NCI-H748 (cell line): ENCODE results near the gene TLDC2.
"Not testable (repeated sequence)": the region's sequence is repeated elsewhere in the genome, so short reads cannot be mapped to it uniquely, and the experiment has no call there.

Source experiments
- DNase-seq: peaks from one replicate; lab custom pipeline; 2025; ENCODE audit not compliant: unreplicated experiment; lab: John Stamatoyannopoulos, UW

Gene TLDC2

DNA sequence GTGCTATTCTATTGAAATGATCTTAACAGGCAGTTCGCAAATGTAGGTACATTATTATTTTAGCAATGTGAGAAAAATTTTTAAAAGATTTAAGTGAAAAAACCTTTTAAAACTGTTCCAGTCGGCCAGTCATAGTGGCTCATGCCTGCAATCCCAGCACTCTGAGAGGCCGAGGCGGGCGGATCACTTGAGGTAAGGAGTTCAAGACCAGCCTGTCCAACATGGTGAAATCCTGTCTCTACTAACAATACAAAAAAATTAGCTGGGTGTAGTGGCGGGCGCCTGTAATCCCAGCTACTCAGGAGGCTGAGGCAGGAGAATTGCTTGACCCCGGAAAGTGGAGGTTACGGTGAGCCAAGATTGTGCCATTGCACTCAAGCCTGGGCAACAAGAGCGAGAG, 29.6 kb downstream of the TLDC2 start:
- DNase-seq: not testable (repeated sequence)

DNA sequence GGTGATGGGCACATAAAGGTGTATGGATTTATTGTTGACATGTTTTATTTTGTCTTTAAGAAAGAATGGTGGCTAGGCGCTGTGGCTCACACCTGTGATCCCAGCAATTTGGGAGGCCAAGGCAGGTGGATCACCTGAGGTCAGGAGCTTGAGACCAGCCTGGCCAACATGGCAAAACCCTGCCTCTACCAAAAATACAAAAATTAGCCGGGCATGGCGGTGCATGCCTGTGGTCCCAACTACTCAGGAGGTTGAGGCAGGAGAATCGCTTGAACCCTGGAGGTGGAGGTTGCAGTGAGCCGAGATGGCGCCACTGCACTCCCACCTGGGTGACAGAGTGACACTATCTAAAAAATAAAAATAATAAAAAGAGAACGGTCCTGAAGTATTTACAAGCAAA, 30.1 kb downstream of the TLDC2 start:
- DNase-seq: not testable (repeated sequence)

DNA sequence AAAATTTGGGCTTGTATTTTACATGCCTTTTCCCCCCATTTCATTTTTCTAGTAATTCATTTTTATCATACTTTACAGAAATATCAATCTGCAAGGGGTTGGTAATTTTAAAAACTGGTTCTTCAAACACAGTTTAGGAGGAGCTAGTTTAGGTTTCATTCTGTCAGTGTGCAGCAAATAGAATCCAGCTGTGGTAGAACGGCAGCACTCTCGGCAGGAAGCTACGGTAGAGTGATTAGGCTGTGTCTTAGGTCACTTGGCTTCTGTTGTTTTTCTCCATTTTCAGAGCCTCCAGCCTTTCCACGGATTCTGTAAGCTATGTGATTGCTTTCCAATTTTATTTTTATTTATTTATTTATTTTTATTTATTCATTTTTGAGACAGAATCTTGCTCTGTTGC, 32.7 kb downstream of the TLDC2 start:
- DNase-seq: no peak

DNA sequence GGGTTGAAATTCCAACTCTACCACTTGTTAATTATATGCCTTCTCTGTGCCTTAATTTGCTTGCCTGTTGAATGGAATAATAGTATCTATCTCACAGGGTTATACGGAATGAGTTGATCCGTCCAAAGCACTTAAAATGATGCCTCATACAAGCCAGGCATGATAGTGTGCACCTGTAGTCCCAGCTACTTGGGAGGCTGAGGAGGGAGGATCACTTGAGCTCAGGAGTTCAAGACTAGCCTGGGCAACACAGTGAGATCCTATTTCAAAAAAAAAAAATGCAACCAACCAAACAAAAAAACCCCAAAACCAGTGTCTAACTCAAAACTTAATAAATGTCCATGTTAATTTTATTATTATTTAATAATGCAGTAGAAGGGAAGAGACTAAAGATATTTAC, 40.3 kb downstream of the TLDC2 start:
- DNase-seq: no peak

DNA sequence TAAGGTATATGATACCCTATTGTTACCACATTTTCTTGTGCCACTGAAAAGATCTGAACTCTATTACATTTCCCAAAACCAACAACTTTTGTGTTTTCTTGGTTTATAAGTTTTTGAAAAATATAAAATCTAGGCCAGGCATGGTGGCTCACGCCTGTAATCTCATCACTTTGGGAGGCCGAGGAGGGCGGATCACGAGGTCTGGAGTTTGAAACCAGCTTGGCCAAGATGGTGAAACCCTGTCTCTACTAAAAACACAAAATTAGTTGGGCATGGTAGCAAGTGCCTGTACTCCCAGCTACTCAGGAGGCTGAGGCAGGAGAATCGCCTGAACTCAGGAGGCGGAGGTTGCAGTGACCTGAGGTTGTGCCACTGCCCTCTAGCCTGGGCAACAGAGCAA, 41.3 kb downstream of the TLDC2 start:
- no peak for DNase-seq

DNA sequence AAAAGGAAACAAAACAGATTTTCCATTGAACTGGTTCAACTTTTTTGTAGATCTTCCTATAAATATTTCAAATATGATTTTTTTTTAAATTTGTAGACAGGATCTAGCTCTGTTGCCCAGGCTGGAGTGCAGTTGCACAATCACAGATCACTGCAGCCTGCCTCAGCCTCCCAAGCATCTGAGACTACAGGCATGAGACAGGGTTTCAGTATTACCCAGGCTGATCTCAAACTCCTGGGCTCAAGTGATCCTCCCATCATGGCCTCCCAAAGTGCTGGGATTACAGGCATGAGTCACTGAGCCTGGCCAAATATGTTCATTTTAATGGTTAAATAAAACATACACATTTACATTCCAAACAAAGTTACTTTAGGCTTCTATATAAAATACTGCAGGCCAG, 42.0 kb downstream of the TLDC2 start:
- no peak for DNase-seq

DNA sequence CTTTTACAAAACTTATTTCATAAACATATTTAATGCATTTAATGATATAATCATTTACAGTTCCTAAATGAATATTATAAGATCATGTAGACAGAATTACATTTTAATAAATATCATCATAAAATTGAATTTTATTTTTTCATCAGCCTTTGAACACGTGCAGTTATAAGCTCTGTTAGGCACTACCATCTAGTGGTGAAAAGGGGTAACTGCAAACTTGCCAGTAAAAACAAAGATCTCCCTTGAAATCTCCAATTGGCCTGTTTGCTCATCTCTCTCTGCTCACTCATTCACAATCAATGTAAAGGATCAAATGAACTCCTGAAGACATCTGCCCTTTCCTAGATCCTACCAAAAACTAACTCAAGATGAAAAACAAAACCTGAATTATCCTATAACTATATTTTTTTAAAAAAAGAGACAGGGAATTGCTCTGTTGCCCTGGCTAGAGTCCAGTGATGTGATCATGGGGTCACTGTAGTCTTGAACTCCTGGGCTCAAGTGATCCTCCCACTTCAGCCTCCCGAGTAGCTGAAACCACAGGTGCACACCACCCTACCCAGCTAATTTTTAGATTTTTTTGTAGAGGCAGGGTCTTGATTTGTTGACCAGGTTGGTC, 43.9 kb downstream of the TLDC2 start:
- peak; percentile 38 for DNase-seq

DNA sequence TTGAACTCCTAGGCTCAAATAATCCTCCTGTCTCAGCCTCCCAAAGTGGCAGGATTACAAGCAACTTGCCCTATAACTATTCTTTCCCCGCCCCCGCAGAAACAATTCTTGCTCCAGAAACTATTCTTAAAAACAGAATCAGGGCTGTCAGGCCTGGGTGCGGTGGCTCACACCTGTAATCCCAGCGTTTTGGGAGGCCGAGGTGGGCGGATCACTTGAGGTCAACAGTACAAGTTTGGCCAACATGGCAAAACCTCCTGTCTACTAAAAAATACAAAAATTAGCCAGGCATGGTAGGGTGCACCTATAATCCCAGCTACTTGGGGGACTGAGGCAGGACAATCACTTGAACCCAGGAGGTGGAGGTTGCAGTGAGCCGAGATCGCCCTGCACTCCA, 44.4 kb downstream of the TLDC2 start:
- DNase-seq: no peak

DNA sequence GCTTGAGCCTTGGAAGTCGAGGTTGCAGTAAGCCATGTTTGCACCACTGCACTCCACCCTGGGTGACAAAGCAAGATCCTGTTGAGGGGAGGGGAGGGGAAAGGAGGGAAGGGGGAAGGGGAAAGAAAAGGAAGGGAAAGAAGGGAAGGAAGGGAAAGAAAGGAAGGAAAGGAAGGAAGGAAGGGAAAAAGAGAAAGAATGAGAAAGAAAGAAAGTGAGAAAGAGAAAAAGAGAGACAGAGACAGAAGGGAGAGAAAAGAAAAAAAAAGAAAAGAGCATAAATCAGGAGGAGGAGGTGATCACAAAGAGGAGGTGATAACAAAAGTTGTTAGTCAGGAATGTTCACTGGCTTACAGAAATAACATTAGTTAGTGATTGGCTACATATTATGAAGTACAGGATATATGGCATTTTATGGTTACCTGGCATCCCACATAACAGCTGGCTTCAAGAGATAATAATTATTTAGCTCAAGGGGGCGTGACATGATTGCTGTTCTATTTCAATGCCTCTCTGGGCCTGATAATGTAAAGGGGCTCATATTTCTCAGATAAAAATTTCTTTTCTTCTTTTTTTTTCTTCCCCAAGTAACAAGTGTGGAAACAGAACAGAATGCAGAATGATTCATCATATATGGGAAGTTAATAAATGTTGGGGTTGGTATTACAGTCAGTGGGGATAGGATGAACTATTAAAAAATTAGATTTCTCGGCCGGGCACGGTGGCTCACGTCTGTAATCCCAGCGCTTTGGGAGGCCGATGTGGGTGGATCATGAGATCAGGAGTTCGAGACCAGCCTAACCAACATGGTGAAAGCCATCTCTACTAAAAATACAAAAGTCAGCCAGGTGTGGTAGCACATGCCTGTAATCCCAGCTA, 48.5 kb downstream of the TLDC2 start:
- DNase-seq: no peak

DNA sequence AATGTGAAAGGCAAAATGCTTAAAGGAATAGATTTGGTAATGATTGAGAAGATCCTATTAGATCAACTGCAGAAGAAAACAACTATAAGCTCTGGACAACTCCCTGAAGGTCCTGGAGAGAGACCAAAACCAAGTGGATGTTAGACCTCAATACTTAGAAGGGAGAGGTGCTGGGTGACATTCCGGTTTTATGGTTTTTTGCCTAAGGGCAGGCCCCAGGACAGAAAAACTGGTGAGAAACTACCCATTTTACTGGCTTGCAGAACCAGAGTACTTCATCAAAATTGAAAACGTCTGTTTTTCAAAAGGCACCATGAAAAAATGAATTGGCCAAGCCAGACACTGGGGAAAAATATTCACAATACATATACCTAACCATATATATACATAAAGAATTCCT, 49.3 kb downstream of the TLDC2 start:
- no peak for DNase-seq

DNA sequence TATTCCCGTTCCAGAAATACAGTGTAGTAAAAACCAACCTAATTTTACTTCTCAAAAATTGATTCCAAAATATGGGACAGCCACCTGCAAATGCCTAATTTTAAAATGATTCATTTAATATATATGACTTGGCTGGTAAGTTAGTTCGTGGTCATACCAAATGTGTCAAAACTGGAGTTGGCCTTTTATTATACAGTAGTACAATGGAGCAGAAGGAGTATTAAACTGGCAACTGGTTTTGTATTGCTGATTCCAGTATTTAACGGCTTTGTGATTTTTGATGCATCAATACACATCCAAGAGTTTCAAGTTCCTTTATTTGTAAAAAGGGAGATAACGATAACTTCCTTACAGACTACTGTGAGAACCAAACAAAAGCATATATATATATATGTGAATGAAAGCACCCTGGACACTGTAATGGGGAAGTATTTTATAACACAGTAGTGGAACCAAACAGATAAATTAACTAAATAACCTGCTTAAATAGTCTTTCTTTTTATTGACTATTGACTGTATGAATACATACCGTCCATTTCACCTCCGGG, 50.8 kb downstream of the TLDC2 start:
- no peak for DNase-seq

DNA sequence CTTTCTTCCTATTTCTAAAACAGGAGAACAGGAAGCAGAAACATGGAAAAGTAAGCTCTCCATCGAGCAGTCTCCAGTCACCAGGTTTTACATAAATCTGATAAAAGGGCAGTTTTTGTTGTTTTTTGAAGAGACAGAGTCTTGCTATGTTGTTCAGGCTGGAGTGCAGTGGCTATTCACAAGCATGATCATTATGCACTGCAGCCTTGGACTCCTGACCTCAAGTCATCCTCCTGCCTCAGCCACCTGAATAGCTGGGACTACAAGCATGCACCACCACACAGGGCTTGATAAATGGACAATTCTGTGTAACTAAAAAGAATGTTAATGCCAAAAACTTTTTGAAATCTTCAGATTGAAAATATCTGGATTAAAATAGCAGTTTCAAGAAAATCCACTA, 51.8 kb downstream of the TLDC2 start:
- no peak for DNase-seq

DNA sequence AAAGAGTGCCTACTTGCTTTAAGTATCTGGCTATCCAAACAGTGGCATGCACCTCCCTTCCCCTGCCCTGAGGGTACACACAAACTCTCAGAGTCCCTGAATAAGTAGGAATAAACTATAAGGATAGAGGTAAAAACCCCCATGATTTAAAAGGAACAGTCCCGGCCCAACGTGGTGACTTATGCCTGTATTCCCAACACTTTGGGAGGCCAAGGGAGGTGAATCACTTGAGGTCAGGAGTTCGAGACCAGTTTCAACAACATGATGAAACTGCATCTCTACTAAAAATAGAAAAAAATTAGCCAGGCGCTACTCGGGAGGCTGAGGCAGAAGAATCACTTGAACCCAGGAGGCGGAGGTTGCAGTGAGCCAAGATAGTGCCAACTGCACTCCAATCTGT, 53.4 kb downstream of the TLDC2 start:
- no peak for DNase-seq

DNA sequence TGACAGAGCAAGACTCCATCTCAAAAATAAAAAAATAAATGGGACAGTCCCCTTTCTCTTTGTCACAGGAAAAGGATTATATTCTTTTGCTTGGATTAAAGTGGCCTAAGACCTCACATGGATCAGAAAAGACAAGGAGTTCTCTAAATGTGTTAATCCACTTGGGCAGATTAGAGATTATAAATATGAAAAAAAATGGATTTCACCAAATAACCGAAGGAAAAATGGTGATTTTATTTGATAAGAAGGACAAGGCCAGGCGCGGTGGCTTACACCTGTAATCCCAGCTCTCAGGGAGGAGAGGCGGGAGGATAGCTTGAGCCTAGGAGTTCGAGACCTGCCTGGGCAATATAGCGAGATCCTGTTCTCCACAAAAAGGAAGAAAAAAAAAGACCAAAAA, 53.8 kb downstream of the TLDC2 start:
- no peak for DNase-seq

DNA sequence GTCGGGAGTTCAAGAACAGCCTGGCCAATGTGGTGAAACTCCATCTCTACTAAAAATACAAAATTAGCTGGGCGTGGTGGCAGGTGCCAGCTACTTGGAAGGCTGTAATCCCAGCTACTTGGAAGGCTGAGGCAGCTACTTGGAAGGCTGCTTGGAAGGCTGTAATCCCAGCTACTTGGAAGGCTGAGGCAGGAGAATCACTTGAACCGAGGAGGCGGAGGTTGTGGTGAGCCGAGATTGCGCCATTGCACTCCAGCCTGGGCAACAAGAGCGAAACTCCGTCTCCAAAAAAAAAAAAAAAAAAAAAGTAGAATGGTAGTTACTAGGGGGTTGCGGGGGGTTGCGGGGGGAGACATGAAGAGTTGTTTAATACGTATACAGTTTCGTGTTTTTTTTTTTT, 56.1 kb downstream of the TLDC2 start:
- DNase-seq: not testable (repeated sequence)

DNA sequence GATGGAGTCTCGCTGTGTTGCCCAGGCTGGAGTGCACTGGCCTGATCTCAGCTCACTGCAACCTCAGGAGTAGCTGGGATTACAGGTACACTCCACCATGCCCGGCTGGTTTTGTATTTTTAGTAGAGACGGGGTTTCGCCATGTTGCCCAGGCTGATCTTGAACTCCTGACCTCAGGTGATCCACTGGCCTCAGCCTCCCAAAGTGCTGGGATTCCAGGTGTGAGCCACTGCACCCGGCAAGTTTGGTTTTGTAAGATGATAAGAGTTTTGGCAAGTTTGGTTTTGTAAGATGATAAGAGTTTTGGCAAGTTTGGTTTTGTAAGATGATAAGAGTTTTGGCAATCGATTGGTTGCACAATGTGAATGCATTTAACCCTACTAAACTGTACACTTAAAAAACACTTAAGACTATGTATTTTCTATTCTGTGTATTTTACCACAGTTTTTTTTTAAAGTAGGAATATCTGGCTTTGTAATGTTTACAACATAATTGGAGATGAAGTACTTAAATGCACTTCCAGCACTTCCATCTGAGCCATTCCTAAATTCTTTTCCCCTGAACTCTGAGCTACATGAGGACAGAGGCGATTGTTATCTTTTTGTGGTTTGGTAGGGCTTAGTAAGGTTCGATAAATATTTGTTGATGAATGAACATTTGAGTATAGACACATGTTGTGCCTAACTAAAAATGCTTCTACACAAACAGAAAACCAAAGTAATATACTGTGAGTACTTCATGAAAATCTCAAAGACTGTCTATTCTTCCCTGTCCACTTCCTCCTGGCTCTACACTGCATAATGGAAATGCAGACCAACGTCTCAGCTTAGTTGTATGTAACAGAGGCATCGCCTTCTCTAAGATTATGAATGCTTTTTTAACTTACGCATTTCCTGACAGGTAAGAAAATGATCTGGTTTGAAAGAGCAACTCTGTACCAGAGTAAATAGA, 56.8 kb downstream of the TLDC2 start:
- no peak for DNase-seq

DNA sequence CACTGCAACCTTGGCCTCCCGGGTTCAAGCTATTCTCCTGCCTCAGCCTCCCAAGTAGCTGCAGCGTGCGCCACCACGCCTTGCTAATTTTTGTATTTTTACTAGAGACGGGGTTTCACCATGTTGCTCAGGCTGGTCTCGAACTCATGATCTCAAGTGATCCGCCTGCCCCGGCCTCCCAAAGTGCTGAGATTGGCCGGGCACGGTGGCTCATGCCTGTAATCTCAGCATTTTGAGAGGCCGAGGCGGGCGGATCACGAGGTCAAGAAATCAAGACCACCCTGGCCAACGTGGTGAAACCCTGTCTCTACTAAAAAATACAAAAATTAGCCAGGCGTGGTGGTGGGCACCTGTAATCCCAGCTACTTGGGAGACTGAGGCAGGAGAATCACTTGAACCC, 57.6 kb downstream of the TLDC2 start:
- not testable (repeated sequence) for DNase-seq

DNA sequence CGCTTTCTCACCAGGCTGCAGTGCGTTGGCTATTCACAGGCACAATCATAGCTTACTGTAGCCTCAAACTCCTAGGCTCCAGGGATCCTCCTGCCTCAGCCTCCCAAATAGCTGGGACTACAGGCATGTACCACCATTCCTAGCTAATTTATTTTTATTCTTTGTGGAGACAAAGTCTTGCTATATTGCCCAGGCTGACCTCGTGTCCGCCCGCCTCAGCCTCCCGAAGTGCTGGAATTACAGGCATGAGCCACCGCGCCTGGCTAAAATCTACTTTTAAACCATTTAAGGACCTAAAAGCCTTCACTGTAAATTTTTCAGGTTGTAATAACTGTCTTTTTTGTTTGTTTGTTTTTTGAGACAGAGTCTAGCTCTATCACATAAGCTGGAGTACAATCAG, 60.4 kb downstream of the TLDC2 start:
- DNase-seq: no peak

DNA sequence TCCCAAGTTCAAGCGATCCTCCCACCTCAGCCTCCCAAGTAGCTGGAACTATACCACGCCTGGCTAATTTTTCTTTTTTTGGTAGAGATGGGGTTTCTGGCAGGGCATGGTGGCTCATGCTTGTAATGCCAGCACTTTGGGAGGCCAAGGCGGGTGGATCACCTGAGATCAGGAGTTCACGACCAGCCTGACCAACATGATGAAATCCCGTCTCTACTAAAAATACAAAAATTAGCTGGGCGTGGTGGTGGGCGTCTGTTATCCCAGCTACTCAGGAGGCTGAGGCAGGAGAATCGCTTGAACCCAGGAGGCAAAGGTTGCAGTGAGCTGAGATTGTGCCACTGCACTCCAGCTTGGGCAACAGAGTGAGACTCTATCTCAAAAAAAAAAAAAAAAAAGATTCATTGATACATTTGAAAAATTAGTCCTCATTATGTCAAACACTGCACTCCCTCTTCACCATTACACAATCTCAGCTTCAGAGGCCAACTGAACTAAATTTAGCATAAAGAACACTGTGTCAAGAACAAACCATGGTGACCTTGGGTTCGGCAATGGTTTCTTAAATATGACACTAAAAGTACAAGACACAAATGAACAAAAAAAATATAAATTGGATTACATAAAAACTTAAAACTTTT, 60.9 kb downstream of the TLDC2 start:
- not testable (repeated sequence) for DNase-seq

DNA sequence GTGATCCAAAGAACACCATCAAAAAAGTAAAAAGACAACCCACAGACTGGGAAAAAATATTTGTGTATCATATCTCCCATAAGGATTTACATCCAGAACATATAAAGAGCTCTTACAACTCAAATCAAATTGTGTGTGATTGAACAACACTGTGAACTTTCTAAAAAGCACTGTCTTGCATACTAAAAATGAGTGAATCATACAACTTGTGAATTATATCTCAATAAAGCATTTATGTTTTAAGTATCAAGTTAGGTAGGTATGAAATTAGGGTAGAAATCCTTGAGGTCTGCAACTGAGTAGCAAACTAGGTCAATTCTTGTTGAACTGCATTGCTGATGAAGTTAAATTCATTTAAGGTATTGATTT, 61.4 kb downstream of the TLDC2 start:
- no peak for DNase-seq

DNA sequence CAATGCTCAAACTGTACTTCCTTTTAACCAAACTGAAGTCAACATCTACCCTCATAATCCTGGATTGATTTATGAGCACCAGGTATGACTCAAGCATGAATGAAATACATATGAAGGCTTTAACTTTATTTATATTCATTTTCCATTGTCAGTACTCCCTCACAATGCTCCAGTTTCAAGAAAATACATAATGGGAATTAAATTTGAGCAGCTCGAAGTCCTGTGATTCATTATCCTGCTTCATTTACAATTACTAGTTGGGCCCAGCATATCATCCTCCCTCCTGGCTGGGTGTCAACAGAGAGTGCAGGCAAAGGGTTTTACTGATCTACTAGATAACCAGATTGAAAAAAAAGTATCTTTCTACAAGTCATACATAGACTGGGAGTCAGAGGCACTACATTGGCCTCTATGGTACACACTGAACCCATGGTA, 65.5 kb downstream of the TLDC2 start:
- no peak for DNase-seq
